Measurements from ENCODE around the gene TNFRSF19. TPM values are rescaled to one million over a fixed set of nuclear protein-coding genes. Genes with fewer than 3 reads are reported as not detected.
"Not testable (repeated sequence)": the region's sequence is repeated elsewhere in the genome, so short reads cannot be mapped to it uniquely, and the experiment has no call there.

The TNFRSF19 gene
- total RNA-seq, 6 donors from 2014 or later: 7.8 to 23.5 (median 14.5) TPM

DNA sequence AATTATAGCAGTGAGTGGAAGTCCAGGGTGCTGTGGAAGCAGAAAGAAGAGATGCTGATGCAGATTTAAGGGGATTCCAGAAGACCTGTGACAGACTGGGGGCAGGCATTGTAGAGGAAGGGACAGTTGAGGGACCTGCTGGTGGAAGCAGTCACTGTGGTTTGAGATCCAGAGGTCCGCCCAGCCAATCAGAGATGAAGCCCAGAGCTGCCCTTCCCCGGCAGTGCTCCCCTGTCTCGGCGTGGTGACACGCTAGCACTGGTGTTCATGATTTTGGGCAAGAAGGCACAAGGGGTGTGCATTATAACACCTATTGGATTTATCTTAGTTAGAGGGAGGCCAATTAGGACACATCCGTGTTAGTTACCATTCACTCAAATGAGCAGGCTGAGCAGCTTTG, 16.1 kb downstream of the TNFRSF19 start:
- ATAC-seq (ENCODE audit: low FRiP score in 2 of 2) (no peak), DNase-seq (no peak)
- Histone ChIP-seq H3K27me3 (no peaks in the 10 kb centered on the region), H3K9me3 (no peaks in the 10 kb centered on the region), H3K27ac (no peak overlapping the region), H3K4me1 (peaks cover 0 to 5% (median 0%) of the 10 kb centered on the region in 4 donors), H3K4me3 (no peak overlapping the region), H3K36me3 (no peaks in the 10 kb centered on the region)
- WGBS, 2 donors: 95 to 97% methylated on average over 6 of the region's 6 CpGs
- TF ChIP-seq, protein P1, sequence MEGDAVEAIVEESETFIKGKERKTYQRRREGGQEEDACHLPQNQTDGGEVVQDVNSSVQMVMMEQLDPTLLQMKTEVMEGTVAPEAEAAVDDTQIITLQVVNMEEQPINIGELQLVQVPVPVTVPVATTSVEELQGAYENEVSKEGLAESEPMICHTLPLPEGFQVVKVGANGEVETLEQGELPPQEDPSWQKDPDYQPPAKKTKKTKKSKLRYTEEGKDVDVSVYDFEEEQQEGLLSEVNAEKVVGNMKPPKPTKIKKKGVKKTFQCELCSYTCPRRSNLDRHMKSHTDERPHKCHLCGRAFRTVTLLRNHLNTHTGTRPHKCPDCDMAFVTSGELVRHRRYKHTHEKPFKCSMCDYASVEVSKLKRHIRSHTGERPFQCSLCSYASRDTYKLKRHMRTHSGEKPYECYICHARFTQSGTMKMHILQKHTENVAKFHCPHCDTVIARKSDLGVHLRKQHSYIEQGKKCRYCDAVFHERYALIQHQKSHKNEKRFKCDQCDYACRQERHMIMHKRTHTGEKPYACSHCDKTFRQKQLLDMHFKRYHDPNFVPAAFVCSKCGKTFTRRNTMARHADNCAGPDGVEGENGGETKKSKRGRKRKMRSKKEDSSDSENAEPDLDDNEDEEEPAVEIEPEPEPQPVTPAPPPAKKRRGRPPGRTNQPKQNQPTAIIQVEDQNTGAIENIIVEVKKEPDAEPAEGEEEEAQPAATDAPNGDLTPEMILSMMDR (IDR thresholded peaks at IDR 0.05): no peak
- TF ChIP-seq POLR2AphosphoS5 (IDR thresholded peaks at IDR 0.05) (no peak), EP300 (IDR thresholded peaks at IDR 0.05) (no peak), POLR2A (IDR thresholded peaks at IDR 0.05) (no peak)

DNA sequence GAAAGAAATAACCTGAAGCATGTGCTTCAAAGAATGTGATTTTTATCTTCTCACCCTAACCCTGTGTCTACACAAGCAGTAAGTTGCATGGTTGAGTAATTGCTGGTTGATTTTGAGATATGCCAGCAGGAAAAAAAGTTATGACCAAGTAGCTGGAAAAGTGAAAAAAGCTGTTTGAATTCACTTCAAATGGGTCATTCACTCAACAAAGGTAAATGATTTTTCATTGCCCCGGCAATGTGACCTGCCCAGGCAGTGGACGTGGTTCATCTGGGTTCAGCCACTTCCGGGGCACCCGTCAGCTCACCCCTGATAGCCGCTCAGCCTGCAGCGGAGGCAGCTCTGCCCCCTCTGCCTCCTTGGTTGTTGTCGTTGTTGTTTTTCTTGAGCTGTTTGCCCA, 18.5 kb downstream of the TNFRSF19 start:
- Histone ChIP-seq H3K4me3 (no peak overlapping the region), H3K9me3 (no peaks in the 10 kb centered on the region), H3K36me3 (no peaks in the 10 kb centered on the region), H3K27me3 (no peaks in the 10 kb centered on the region), H3K27ac (no peak overlapping the region), H3K4me1 (no peaks in the 10 kb centered on the region)
- WGBS, 2 donors: 65 to 87% methylated on average over 7 of the region's 7 CpGs
- DNase-seq: peak in 1 of 2 donors; percentile 37
- TF ChIP-seq EP300 (IDR thresholded peaks at IDR 0.05) (no peak), POLR2A (IDR thresholded peaks at IDR 0.05) (no peak), POLR2AphosphoS5 (IDR thresholded peaks at IDR 0.05) (no peak)
- TF ChIP-seq, protein P1 (IDR thresholded peaks at IDR 0.05): no peak
- ATAC-seq (ENCODE audit: low FRiP score in 2 of 2): no peak

DNA sequence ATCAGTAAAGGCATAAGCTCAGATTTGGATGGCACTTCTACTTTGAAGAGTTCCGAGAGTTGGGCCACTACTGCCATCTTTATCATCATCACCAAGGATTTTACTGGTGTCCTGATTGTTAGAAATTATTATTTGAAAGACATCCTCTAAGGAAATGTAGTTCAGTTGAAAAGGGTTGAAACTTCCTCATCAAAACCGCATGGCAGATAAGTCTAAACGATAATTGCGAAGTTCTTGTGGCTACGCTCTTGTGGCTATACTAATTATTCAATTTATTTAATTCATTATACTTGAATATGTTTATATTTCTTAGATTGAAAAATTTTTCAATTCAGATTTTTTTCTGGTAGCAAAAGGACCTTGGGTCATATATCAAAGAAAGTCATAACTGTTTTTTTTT, 22.4 kb downstream of the TNFRSF19 start:
- TF ChIP-seq EP300 (IDR thresholded peaks at IDR 0.05): no peak
- TF ChIP-seq POLR2AphosphoS5 (IDR thresholded peaks at IDR 0.05): no peak
- no peak for TF ChIP-seq POLR2A (IDR thresholded peaks at IDR 0.05)
- TF ChIP-seq, protein P1 (IDR thresholded peaks at IDR 0.05): no peak
- no peak overlapping the region for H3K27ac ChIP-seq
- no peak overlapping the region for H3K4me3 ChIP-seq
- no peaks in the 10 kb centered on the region for H3K4me1 ChIP-seq
- H3K36me3 ChIP-seq: peaks cover 0 to 7% (median 2%) of the 10 kb centered on the region in 4 donors
- ATAC-seq (ENCODE audit: low FRiP score in 2 of 2) (no peak), DNase-seq (no peak)
- 73 to 75% methylated on average over 5 of the region's 5 CpGs for WGBS, 2 donors
- no peaks in the 10 kb centered on the region for H3K9me3 ChIP-seq
- no peaks in the 10 kb centered on the region for H3K27me3 ChIP-seq

DNA sequence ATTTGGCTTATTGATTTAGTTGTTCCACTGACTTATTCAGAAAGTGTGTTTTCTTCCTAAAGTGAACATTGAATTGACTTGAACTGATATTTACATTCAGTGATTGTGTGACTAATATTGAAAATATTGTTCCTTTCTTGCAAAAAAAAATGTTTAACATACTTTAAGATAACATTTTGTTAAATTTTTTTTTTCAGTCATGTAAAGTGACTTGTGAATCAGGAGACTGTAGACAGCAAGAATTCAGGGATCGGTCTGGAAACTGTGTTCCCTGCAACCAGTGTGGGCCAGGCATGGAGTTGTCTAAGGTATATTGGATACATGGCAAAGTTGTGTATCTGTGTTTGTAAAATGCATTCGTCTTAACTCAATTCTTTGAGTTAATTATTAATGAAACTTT, 22.9 kb downstream of the TNFRSF19 start:
- Histone ChIP-seq H3K27ac (no peak overlapping the region), H3K4me1 (no peaks in the 10 kb centered on the region), H3K4me3 (no peak overlapping the region), H3K9me3 (no peaks in the 10 kb centered on the region), H3K36me3 (peaks cover 0 to 7% (median 2%) of the 10 kb centered on the region in 4 donors), H3K27me3 (no peaks in the 10 kb centered on the region)
- no peak for ATAC-seq (ENCODE audit: low FRiP score in 2 of 2)
- no peak for TF ChIP-seq POLR2AphosphoS5 (IDR thresholded peaks at IDR 0.05)
- TF ChIP-seq EP300 (IDR thresholded peaks at IDR 0.05): no peak
- TF ChIP-seq, protein P1 (IDR thresholded peaks at IDR 0.05): no peak
- WGBS, 2 donors: 81 to 82% methylated on average over 2 of the region's 2 CpGs
- no peak for DNase-seq

DNA sequence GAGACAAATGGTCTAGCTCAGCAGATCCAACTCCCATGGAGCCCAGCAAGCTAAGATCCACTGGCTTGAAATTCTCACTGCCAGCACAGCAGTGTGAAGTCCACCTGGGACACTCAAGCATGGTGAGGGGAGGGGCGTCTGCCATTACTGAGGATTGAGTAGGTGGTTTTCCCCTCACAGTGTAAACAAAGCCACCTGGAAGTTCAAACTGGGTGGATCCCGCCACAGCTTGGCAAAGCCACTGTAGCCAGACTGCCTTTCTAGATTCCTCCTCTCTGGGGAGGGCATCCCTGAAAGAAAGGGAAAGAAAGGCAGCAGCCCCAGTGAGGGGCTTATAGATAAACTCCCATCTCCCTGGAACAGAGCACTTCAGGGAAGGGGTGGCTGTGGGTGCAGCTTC, 24.1 kb downstream of the TNFRSF19 start:
- WGBS, 2 donors: 38 to 60% methylated on average over 2 of the region's 2 CpGs
- not testable (repeated sequence) for H3K27me3 ChIP-seq; H3K27ac ChIP-seq; H3K9me3 ChIP-seq; H3K4me3 ChIP-seq; DNase-seq; H3K36me3 ChIP-seq; ATAC-seq (ENCODE audit: low FRiP score in 2 of 2); H3K4me1 ChIP-seq
